ENCODE data around the gene PTPRD. TPM values are rescaled to one million over a fixed set of nuclear protein-coding genes. Genes with fewer than 3 reads are reported as not detected.

Gene PTPRD
- total and polyA plus RNA-seq, 2 donors (not counting 1 experiment from before 2014, with no cell fraction given): 0.35 to 4.8 TPM

- H3K27me3 ChIP-seq (ENCODE audit: control insufficient read depth, insufficient read depth, low read length): no peaks in the 10 kb centered on the region
- no peaks in the 10 kb centered on the region for H4K20me1 ChIP-seq (ENCODE audit: control insufficient read depth, extremely low read depth, insufficient read depth, low read length)
- no peak overlapping the region for H3K27ac ChIP-seq (ENCODE audit: insufficient read depth, low read length)
- no peaks in the 10 kb centered on the region for H3K79me2 ChIP-seq (ENCODE audit: control insufficient read depth, insufficient read depth, low read length)
- H3K9me3 ChIP-seq (ENCODE audit: control insufficient read depth, insufficient read depth, low read depth, low read length): no peaks in the 10 kb centered on the region
- H3K36me3 ChIP-seq (ENCODE audit: control insufficient read depth, insufficient read depth, low read length): no peaks in the 10 kb centered on the region
- no peak for DNase-seq (ENCODE audit: low read depth in 2 of 2)
- no peak overlapping the region for H2AFZ ChIP-seq (ENCODE audit: low read length)
- no peak overlapping the region for H3K9ac ChIP-seq (ENCODE audit: insufficient read depth, low read length)
- no peak overlapping the region for H3K4me2 ChIP-seq (ENCODE audit: extremely low read depth, insufficient read depth, low read length)
- TF ChIP-seq CTCF (conservative IDR thresholded peaks at IDR 0.05 in 1 of 2, IDR thresholded peaks at IDR 0.05 in 1 of 2; ENCODE audit: low read depth in 1 of 2, low read length in 2 of 2) (no peak), EZH2 (IDR thresholded peaks at IDR 0.05; ENCODE audit: low read length, missing control alignments) (no peak)
- no peak overlapping the region for H3K4me3 ChIP-seq (replicated peaks in 1 of 4; ENCODE audit: control extremely low read depth in 1 of 4, insufficient read depth in 1 of 4, low read depth in 3 of 4, low read length in 4 of 4)
- no peaks in the 10 kb centered on the region for H3K4me1 ChIP-seq (ENCODE audit: control insufficient read depth, extremely low read depth, insufficient read depth, low read length)
Measured at GRCh38 chr9:8772302-8772701, 1840.5 kb downstream of the PTPRD start.

GRCh38 chr9:8769153-8769552, 1843.6 kb downstream of the PTPRD start:
- TF ChIP-seq CTCF (conservative IDR thresholded peaks at IDR 0.05 in 1 of 2, IDR thresholded peaks at IDR 0.05 in 1 of 2; ENCODE audit: low read depth in 1 of 2, low read length in 2 of 2) (no peak), EZH2 (IDR thresholded peaks at IDR 0.05; ENCODE audit: low read length, missing control alignments) (no peak)
- H3K27ac ChIP-seq (ENCODE audit: insufficient read depth, low read length): no peak overlapping the region
- no peaks in the 10 kb centered on the region for H3K27me3 ChIP-seq (ENCODE audit: control insufficient read depth, insufficient read depth, low read length)
- no peak for DNase-seq (ENCODE audit: low read depth in 2 of 2)
- no peak overlapping the region for H3K9ac ChIP-seq (ENCODE audit: insufficient read depth, low read length)
- no peak overlapping the region for H3K4me2 ChIP-seq (ENCODE audit: extremely low read depth, insufficient read depth, low read length)
- H3K4me1 ChIP-seq (ENCODE audit: control insufficient read depth, extremely low read depth, insufficient read depth, low read length): no peaks in the 10 kb centered on the region
- no peaks in the 10 kb centered on the region for H3K36me3 ChIP-seq (ENCODE audit: control insufficient read depth, insufficient read depth, low read length)
- H3K4me3 ChIP-seq (replicated peaks in 1 of 4; ENCODE audit: control extremely low read depth in 1 of 4, insufficient read depth in 1 of 4, low read depth in 3 of 4, low read length in 4 of 4): no peak overlapping the region
- H2AFZ ChIP-seq (ENCODE audit: low read length): no peak overlapping the region
- H4K20me1 ChIP-seq (ENCODE audit: control insufficient read depth, extremely low read depth, insufficient read depth, low read length): no peaks in the 10 kb centered on the region
- no peaks in the 10 kb centered on the region for H3K79me2 ChIP-seq (ENCODE audit: control insufficient read depth, insufficient read depth, low read length)
- no peaks in the 10 kb centered on the region for H3K9me3 ChIP-seq (ENCODE audit: control insufficient read depth, insufficient read depth, low read depth, low read length)

- Histone ChIP-seq H3K36me3 (ENCODE audit: control insufficient read depth, insufficient read depth, low read length) (no peaks in the 10 kb centered on the region), H3K27ac (ENCODE audit: insufficient read depth, low read length) (no peak overlapping the region), H3K9me3 (ENCODE audit: control insufficient read depth, insufficient read depth, low read depth, low read length) (no peaks in the 10 kb centered on the region), H4K20me1 (ENCODE audit: control insufficient read depth, extremely low read depth, insufficient read depth, low read length) (no peaks in the 10 kb centered on the region), H3K27me3 (ENCODE audit: control insufficient read depth, insufficient read depth, low read length) (no peaks in the 10 kb centered on the region), H3K4me3 (replicated peaks in 1 of 4; ENCODE audit: control extremely low read depth in 1 of 4, insufficient read depth in 1 of 4, low read depth in 3 of 4, low read length in 4 of 4) (no peak overlapping the region), H2AFZ (ENCODE audit: low read length) (no peak overlapping the region), H3K9ac (ENCODE audit: insufficient read depth, low read length) (no peak overlapping the region), H3K79me2 (ENCODE audit: control insufficient read depth, insufficient read depth, low read length) (no peaks in the 10 kb centered on the region), H3K4me2 (ENCODE audit: extremely low read depth, insufficient read depth, low read length) (no peak overlapping the region), H3K4me1 (ENCODE audit: control insufficient read depth, extremely low read depth, insufficient read depth, low read length) (no peaks in the 10 kb centered on the region)
- peak in 1 of 2 donors; percentile 21 for DNase-seq (ENCODE audit: low read depth in 2 of 2)
- no peak for TF ChIP-seq EZH2 (IDR thresholded peaks at IDR 0.05; ENCODE audit: low read length, missing control alignments)
- no peak for TF ChIP-seq CTCF (conservative IDR thresholded peaks at IDR 0.05 in 1 of 2, IDR thresholded peaks at IDR 0.05 in 1 of 2; ENCODE audit: low read depth in 1 of 2, low read length in 2 of 2)
Measured at GRCh38 chr9:8766096-8766495, 1846.7 kb downstream of the PTPRD start.

Measured in fibroblast of lung (primary cell).